Activated CD4-positive, alpha-beta memory T cell treated with anti-CD3 and anti-CD28 coated beads, Interleukin-2, amount 10 ng/mL, durations not matched to agents 7 days and 5 days (primary cell): ENCODE results near the gene TBL1X. TPM values are rescaled to one million over a fixed set of nuclear protein-coding genes. Genes with fewer than 3 reads are reported as not detected.

Experiments
- CTCF ChIA-PET: fragments of 350-600 bp; sonication (Branson Sonifier 250); formaldehyde crosslinking; loops from one replicate; lab custom pipeline; 2021; ENCODE audit warnings: antibody characterized with exemption, inconsistent platforms; lab: Charles Lee
- POLR2A ChIA-PET: fragments of 350-600 bp; sonication (Branson Sonifier 250); formaldehyde crosslinking; loops from one replicate; lab custom pipeline; 2021; ENCODE audit warnings: antibody characterized with exemption; lab: Charles Lee
- DNase-seq: peaks from one replicate; pipeline ENCODE4 v3.0.0-alpha.2; 2020
- H3K27ac Mint-ChIP-seq: one replicate; pipeline ENCODE4 v1.8.0; 2021; ENCODE audit warnings: mild to moderate bottlenecking, mixed read lengths
- H3K27me3 Mint-ChIP-seq: one replicate; pipeline ENCODE4 v1.8.0; 2021; ENCODE audit warnings: mixed read lengths
- H3K36me3 Mint-ChIP-seq: one replicate; pipeline ENCODE4 v1.8.0; 2021; ENCODE audit warnings: low read depth, mixed read lengths
- H3K4me1 Mint-ChIP-seq: one replicate; pipeline ENCODE4 v1.8.0; 2021; ENCODE audit warnings: mixed read lengths
- H3K4me3 Mint-ChIP-seq: one replicate; pipeline ENCODE4 v1.8.0; 2021; ENCODE audit warnings: mild to moderate bottlenecking, mixed read lengths
- H3K9me3 Mint-ChIP-seq: one replicate; pipeline ENCODE4 v1.8.0; 2021; ENCODE audit warnings: mixed read lengths
- total RNA-seq, 2 experiments: library from RNA; stranded (reverse); gene quantifications; one replicate each; pipeline ENCODE4 v1.2.3, GENCODE V29; 2021

Gene TBL1X
- total RNA-seq, 2 experiments from 2014 or later, result 39.5 to 44.0 TPM

- peak overlapping the region; percentile 45 for H3K27ac Mint-ChIP-seq
- no peak overlapping the region for H3K4me3 Mint-ChIP-seq
- peaks cover 2% of the 10 kb centered on the region for H3K36me3 Mint-ChIP-seq
- H3K27me3 Mint-ChIP-seq, result no peaks in the 10 kb centered on the region
- ChIA-PET CTCF (no interaction called here), POLR2A (no interaction called here)
- peaks cover 26% of the 10 kb centered on the region for H3K4me1 Mint-ChIP-seq
- H3K9me3 Mint-ChIP-seq, result no peaks in the 10 kb centered on the region
- DNase-seq, result peak; percentile 64
Measured at GRCh38 chrX:9644335-9644734, 179.5 kb downstream of the TBL1X start.

GRCh38 chrX:9646471-9647224, 181.8 kb downstream of the TBL1X start:
- H3K27me3 Mint-ChIP-seq, result no peaks in the 10 kb centered on the region
- H3K27ac Mint-ChIP-seq, result no peak overlapping the region
- ChIA-PET CTCF (no interaction called here), POLR2A (no interaction called here)
- DNase-seq, result no peak
- no peak overlapping the region for H3K4me3 Mint-ChIP-seq
- H3K36me3 Mint-ChIP-seq, result peaks cover 2% of the 10 kb centered on the region
- peaks cover 26% of the 10 kb centered on the region for H3K4me1 Mint-ChIP-seq
- no peaks in the 10 kb centered on the region for H3K9me3 Mint-ChIP-seq

- no peak overlapping the region for H3K27ac Mint-ChIP-seq
- no peaks in the 10 kb centered on the region for H3K9me3 Mint-ChIP-seq
- H3K4me3 Mint-ChIP-seq, result no peak overlapping the region
- no peaks in the 10 kb centered on the region for H3K27me3 Mint-ChIP-seq
- CTCF ChIA-PET, result no interaction called here
- peaks cover under 1% of the 10 kb centered on the region for H3K36me3 Mint-ChIP-seq
- POLR2A ChIA-PET, result no interaction called here
- DNase-seq, result no peak
- H3K4me1 Mint-ChIP-seq, result peaks cover 23% of the 10 kb centered on the region
Measured at GRCh38 chrX:9647431-9647830, 182.6 kb downstream of the TBL1X start.

- CTCF ChIA-PET, result no interaction called here
- H3K4me3 Mint-ChIP-seq, result no peak overlapping the region
- POLR2A ChIA-PET, result no interaction called here
- no peaks in the 10 kb centered on the region for H3K9me3 Mint-ChIP-seq
- no peak for DNase-seq
- H3K36me3 Mint-ChIP-seq, result peaks cover 8% of the 10 kb centered on the region
- no peak overlapping the region for H3K27ac Mint-ChIP-seq
- H3K4me1 Mint-ChIP-seq, result peaks cover 4% of the 10 kb centered on the region
- no peaks in the 10 kb centered on the region for H3K27me3 Mint-ChIP-seq
Measured at GRCh38 chrX:9650091-9650490, 185.2 kb downstream of the TBL1X start.

GRCh38 chrX:9651737-9652136, 186.9 kb downstream of the TBL1X start:
- Mint-ChIP-seq H3K27ac (no peak overlapping the region), H3K27me3 (no peaks in the 10 kb centered on the region), H3K4me1 (no peaks in the 10 kb centered on the region), H3K9me3 (no peaks in the 10 kb centered on the region), H3K36me3 (peaks cover 14% of the 10 kb centered on the region), H3K4me3 (no peak overlapping the region)
- CTCF ChIA-PET, result no interaction called here
- POLR2A ChIA-PET, result no interaction called here
- no peak for DNase-seq

GRCh38 chrX:9654929-9655328, 190.1 kb downstream of the TBL1X start:
- H3K4me3 Mint-ChIP-seq, result no peak overlapping the region
- POLR2A ChIA-PET, result no interaction called here
- DNase-seq, result no peak
- no peaks in the 10 kb centered on the region for H3K27me3 Mint-ChIP-seq
- no peak overlapping the region for H3K27ac Mint-ChIP-seq
- CTCF ChIA-PET, result no interaction called here
- H3K9me3 Mint-ChIP-seq, result no peaks in the 10 kb centered on the region
- peaks cover 22% of the 10 kb centered on the region for H3K36me3 Mint-ChIP-seq
- no peaks in the 10 kb centered on the region for H3K4me1 Mint-ChIP-seq

GRCh38 chrX:9656277-9656676, 191.4 kb downstream of the TBL1X start:
- no peak overlapping the region for H3K27ac Mint-ChIP-seq
- no peaks in the 10 kb centered on the region for H3K27me3 Mint-ChIP-seq
- no peaks in the 10 kb centered on the region for H3K4me1 Mint-ChIP-seq
- no peaks in the 10 kb centered on the region for H3K9me3 Mint-ChIP-seq
- POLR2A ChIA-PET, result no interaction called here
- CTCF ChIA-PET, result no interaction called here
- DNase-seq, result no peak
- H3K36me3 Mint-ChIP-seq, result peaks cover 25% of the 10 kb centered on the region
- no peak overlapping the region for H3K4me3 Mint-ChIP-seq

- Mint-ChIP-seq H3K4me3 (no peak overlapping the region), H3K4me1 (no peaks in the 10 kb centered on the region), H3K27me3 (no peaks in the 10 kb centered on the region), H3K36me3 (peaks cover 25% of the 10 kb centered on the region), H3K27ac (no peak overlapping the region), H3K9me3 (no peaks in the 10 kb centered on the region)
- ChIA-PET CTCF (no interaction called here), POLR2A (no interaction called here)
- DNase-seq, result no peak
Measured at GRCh38 chrX:9656871-9657270, 192.0 kb downstream of the TBL1X start.

- no peaks in the 10 kb centered on the region for H3K4me1 Mint-ChIP-seq
- no peaks in the 10 kb centered on the region for H3K27me3 Mint-ChIP-seq
- no peak overlapping the region for H3K4me3 Mint-ChIP-seq
- H3K27ac Mint-ChIP-seq, result no peak overlapping the region
- ChIA-PET CTCF (no interaction called here), POLR2A (no interaction called here)
- H3K36me3 Mint-ChIP-seq, result peaks cover 25% of the 10 kb centered on the region
- H3K9me3 Mint-ChIP-seq, result no peaks in the 10 kb centered on the region
- no peak for DNase-seq
Measured at GRCh38 chrX:9657590-9658256, 192.9 kb downstream of the TBL1X start.

GRCh38 chrX:9658409-9658808, 193.6 kb downstream of the TBL1X start:
- POLR2A ChIA-PET, result no interaction called here
- no peak for DNase-seq
- Mint-ChIP-seq H3K4me1 (no peaks in the 10 kb centered on the region), H3K9me3 (no peaks in the 10 kb centered on the region), H3K27me3 (no peaks in the 10 kb centered on the region), H3K36me3 (peaks cover 25% of the 10 kb centered on the region), H3K4me3 (no peak overlapping the region), H3K27ac (no peak overlapping the region)
- CTCF ChIA-PET, result no interaction called here

- ChIA-PET POLR2A (no interaction called here), CTCF (no interaction called here)
- no peak overlapping the region for H3K27ac Mint-ChIP-seq
- no peaks in the 10 kb centered on the region for H3K27me3 Mint-ChIP-seq
- no peaks in the 10 kb centered on the region for H3K9me3 Mint-ChIP-seq
- peaks cover 19% of the 10 kb centered on the region for H3K36me3 Mint-ChIP-seq
- H3K4me1 Mint-ChIP-seq, result no peaks in the 10 kb centered on the region
- no peak overlapping the region for H3K4me3 Mint-ChIP-seq
- DNase-seq, result no peak
Measured at GRCh38 chrX:9659571-9660195, 194.8 kb downstream of the TBL1X start.

GRCh38 chrX:9662148-9662547, 197.3 kb downstream of the TBL1X start:
- no peaks in the 10 kb centered on the region for H3K27me3 Mint-ChIP-seq
- CTCF ChIA-PET, result no interaction called here
- peaks cover 9% of the 10 kb centered on the region for H3K36me3 Mint-ChIP-seq
- no peak overlapping the region for H3K27ac Mint-ChIP-seq
- no peaks in the 10 kb centered on the region for H3K4me1 Mint-ChIP-seq
- POLR2A ChIA-PET, result no interaction called here
- DNase-seq, result no peak
- no peaks in the 10 kb centered on the region for H3K9me3 Mint-ChIP-seq
- no peak overlapping the region for H3K4me3 Mint-ChIP-seq

GRCh38 chrX:9663216-9663615, 198.4 kb downstream of the TBL1X start:
- ChIA-PET POLR2A (no interaction called here), CTCF (no interaction called here)
- no peaks in the 10 kb centered on the region for H3K4me1 Mint-ChIP-seq
- peaks cover 7% of the 10 kb centered on the region for H3K36me3 Mint-ChIP-seq
- H3K27ac Mint-ChIP-seq, result no peak overlapping the region
- H3K27me3 Mint-ChIP-seq, result no peaks in the 10 kb centered on the region
- no peak overlapping the region for H3K4me3 Mint-ChIP-seq
- H3K9me3 Mint-ChIP-seq, result no peaks in the 10 kb centered on the region
- no peak for DNase-seq
